Lung (tissue), 12 donors: ENCODE measurements around the gene PCSK5. TPM values are rescaled to one million over a fixed set of nuclear protein-coding genes. Genes with fewer than 3 reads are reported as not detected.
A peak's percentile ranks its signal among the peaks of the same experiment; 100 is the strongest.

Experiments
- ATAC-seq: fragments of 200-7000 bp; cut with Tn5 transposase; one replicate; pipeline ENCODE4 v1.9.1; 2020; ENCODE audit warnings: moderate number of reproducible peaks; ENCODE audit not compliant: insufficient read depth, low FRiP score
- DNase-seq, 3 donors: peaks; one replicate each; pipeline ENCODE4 v3.0.0-alpha.2; 2013 to 2017
- H3K27ac ChIP-seq, 2 donors: one replicate each; pipeline ENCODE4 v1.5.1; 2013; ENCODE audit warnings: mild to moderate bottlenecking in 2 of 2, moderate library complexity in 2 of 2, control low read depth in 1 of 2, inconsistent platforms in 1 of 2, low read depth in 1 of 2, low read length in 1 of 2
- H3K27me3 ChIP-seq, 3 donors: one replicate each; pipeline ENCODE4 v1.5.1; 2013; ENCODE audit warnings: low read length in 2 of 3; ENCODE audit not compliant: control insufficient read depth in 3 of 3, insufficient read depth in 3 of 3
- H3K36me3 ChIP-seq, 4 donors: one replicate each; pipeline ENCODE4 v1.5.1; 2013; ENCODE audit warnings: low read length in 4 of 4, mild to moderate bottlenecking in 1 of 4, moderate library complexity in 1 of 4; ENCODE audit not compliant: control insufficient read depth in 4 of 4, insufficient read depth in 4 of 4
- H3K4me1 ChIP-seq, 5 donors: one replicate each; pipeline ENCODE4 v1.5.1; 2013; ENCODE audit warnings: low read length in 5 of 5, mild to moderate bottlenecking in 2 of 5, moderate library complexity in 1 of 5; ENCODE audit not compliant: control insufficient read depth in 5 of 5, insufficient read depth in 5 of 5
- H3K4me3 ChIP-seq: one replicate; pipeline ENCODE4 v1.5.1; 2013; ENCODE audit warnings: mild to moderate bottlenecking, control low read depth, moderate library complexity
- H3K9ac ChIP-seq, 2 donors: one replicate each; pipeline ENCODE4 v1.5.1; 2013; ENCODE audit warnings: low read length in 2 of 2, control low read depth in 1 of 2; ENCODE audit not compliant: insufficient read depth in 1 of 2
- H3K9me3 ChIP-seq, 4 donors: one replicate each; pipeline ENCODE4 v1.5.1; 2013; ENCODE audit warnings: low read length in 3 of 4, mild to moderate bottlenecking in 1 of 4, moderate library complexity in 1 of 4; ENCODE audit not compliant: control insufficient read depth in 4 of 4, insufficient read depth in 3 of 4
- WGBS, 2 donors: extraction: QIAGEN DNeasy Blood & Tissue Kit; methylation state at CpG; one replicate each; pipeline ENCODE4 v1.1.7; 2013; 5-methylcytosine and 5-hydroxymethylcytosine counted together
- polyA plus RNA-seq, 2 donors: library from polyadenylated mRNA; stranded (reverse); fragments of 200-250 nt; gene quantifications; one replicate each; pipeline ENCODE4 v1.2.1, GENCODE V29; 2013
- total RNA-seq, 2 donors: library from RNA; depleted of rRNA in 1 of 2; stranded (reverse); fragments of >200 nt in 1 of 2; gene quantifications; one replicate each; pipeline ENCODE4 v1.2.1, GENCODE V29; 2014 to 2021
- TF ChIP-seq, protein P1 (sequence below): IDR thresholded peaks from 2 replicates; pipeline ENCODE4 v1.5.1; 2012; ENCODE audit warnings: mild to moderate bottlenecking; ENCODE audit errors: control extremely low read depth, extremely low read depth
- donor health status: control.
- donor health status: control.
- donor health status: Bipolar disorder and iron deficiency.
- donor health status: healthy.
- donor health status: DM: yes; HTN: yes; CAD: no.

PCSK5 gene
- total and polyA plus RNA-seq, 4 donors = 1.9 to 28.2 (median 13.6) TPM

DNA sequence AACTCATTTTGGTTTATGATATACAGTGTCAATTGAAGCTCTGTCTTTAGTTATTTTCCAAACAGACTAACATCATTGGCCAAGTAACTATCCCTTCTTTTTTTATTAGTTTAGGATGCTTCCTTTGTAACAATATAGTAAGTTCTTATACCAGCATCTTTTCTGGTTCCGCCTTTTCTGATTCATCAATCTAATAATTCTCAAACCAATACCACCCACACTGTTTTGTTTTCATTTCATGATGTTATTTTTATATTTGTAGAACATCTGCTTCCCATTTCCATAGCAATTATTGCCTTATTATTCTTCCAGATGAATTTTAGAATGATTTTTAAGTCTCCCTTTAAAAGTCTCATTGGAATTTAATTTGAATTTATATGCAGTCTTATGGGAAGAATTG, 285.7 kb downstream of the PCSK5 start:
- no peak overlapping the region for H3K27ac ChIP-seq
- no peak overlapping the region for H3K4me3 ChIP-seq
- TF ChIP-seq, protein P1, sequence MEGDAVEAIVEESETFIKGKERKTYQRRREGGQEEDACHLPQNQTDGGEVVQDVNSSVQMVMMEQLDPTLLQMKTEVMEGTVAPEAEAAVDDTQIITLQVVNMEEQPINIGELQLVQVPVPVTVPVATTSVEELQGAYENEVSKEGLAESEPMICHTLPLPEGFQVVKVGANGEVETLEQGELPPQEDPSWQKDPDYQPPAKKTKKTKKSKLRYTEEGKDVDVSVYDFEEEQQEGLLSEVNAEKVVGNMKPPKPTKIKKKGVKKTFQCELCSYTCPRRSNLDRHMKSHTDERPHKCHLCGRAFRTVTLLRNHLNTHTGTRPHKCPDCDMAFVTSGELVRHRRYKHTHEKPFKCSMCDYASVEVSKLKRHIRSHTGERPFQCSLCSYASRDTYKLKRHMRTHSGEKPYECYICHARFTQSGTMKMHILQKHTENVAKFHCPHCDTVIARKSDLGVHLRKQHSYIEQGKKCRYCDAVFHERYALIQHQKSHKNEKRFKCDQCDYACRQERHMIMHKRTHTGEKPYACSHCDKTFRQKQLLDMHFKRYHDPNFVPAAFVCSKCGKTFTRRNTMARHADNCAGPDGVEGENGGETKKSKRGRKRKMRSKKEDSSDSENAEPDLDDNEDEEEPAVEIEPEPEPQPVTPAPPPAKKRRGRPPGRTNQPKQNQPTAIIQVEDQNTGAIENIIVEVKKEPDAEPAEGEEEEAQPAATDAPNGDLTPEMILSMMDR = no peak
- peaks cover 0 to 7% (median 0%) of the 10 kb centered on the region in 5 donors for H3K4me1 ChIP-seq
- H3K9me3 ChIP-seq = no peaks in the 10 kb centered on the region
- no peak overlapping the region for H3K9ac ChIP-seq
- no peak for ATAC-seq
- H3K36me3 ChIP-seq = peaks cover 0 to 8% (median under 1%) of the 10 kb centered on the region in 4 donors
- 97 to 98% methylated on average over 1 of the region's 1 CpG for WGBS, 2 donors
- no peaks in the 10 kb centered on the region for H3K27me3 ChIP-seq
- DNase-seq = peak in 1 of 3 donors; percentile 14

DNA sequence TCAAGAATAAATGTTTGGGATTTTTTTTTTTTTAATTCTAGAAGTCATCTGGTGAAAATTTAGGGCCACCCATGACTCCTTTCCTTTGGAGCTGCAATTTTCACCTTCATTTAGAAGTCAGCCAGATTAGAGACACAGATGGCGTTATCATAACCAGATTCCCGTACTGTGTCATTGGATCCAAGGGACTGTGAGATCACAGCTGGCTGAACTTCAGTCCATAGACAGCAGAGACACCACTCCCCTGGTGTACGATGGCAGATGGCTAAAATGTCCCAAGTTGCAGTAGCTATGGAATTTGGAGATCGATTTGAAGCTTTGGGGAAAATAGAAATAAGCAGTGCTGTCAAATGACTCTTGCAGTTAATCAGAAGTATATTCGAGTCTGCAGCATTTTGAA, 287.5 kb downstream of the PCSK5 start:
- ATAC-seq (no peak), DNase-seq (no peak)
- Histone ChIP-seq H3K9ac (no peak overlapping the region), H3K4me1 (peaks cover 0 to 11% (median 0%) of the 10 kb centered on the region in 5 donors), H3K27ac (no peak overlapping the region), H3K9me3 (no peaks in the 10 kb centered on the region), H3K4me3 (no peak overlapping the region), H3K36me3 (peaks cover 0 to 3% (median under 1%) of the 10 kb centered on the region in 4 donors), H3K27me3 (no peaks in the 10 kb centered on the region)
- WGBS, 2 donors = 93 to 94% methylated on average over 5 of the region's 5 CpGs
- TF ChIP-seq, protein P1 = no peak

DNA sequence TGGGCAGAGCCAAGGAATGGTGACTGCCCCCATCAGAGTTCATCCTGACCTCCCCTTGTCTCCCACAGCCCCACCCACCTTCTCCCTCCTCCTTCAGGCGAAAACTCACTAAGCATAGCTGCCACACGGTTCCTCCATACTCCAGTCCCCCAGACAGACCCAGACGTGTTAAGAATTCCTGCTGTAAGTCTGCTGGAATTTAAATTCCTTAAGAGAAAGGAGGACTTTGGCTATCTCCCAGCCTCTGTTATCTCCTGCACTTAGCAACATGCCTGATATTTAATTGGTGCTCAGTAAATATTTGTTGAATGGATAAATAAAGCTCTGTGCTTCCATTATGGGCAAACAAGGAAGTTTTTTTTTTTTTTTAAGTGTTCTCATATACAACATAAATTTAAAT, 290.1 kb downstream of the PCSK5 start:
- ATAC-seq (no peak), DNase-seq (peak; percentile 38 to 56 (median 46))
- Histone ChIP-seq H3K27ac (peak overlapping the region in 1 of 2 donors; percentile 61), H3K36me3 (peaks cover 0 to 3% (median 2%) of the 10 kb centered on the region in 4 donors), H3K4me1 (peaks cover 0 to 11% (median 0%) of the 10 kb centered on the region in 5 donors), H3K9ac (no peak overlapping the region), H3K9me3 (no peaks in the 10 kb centered on the region), H3K4me3 (no peak overlapping the region), H3K27me3 (no peaks in the 10 kb centered on the region)
- 48 to 74% methylated on average over 3 of the region's 3 CpGs for WGBS, 2 donors
- TF ChIP-seq, protein P1 = no peak
